Measurements from ENCODE around the gene ATP11A.

DNA sequence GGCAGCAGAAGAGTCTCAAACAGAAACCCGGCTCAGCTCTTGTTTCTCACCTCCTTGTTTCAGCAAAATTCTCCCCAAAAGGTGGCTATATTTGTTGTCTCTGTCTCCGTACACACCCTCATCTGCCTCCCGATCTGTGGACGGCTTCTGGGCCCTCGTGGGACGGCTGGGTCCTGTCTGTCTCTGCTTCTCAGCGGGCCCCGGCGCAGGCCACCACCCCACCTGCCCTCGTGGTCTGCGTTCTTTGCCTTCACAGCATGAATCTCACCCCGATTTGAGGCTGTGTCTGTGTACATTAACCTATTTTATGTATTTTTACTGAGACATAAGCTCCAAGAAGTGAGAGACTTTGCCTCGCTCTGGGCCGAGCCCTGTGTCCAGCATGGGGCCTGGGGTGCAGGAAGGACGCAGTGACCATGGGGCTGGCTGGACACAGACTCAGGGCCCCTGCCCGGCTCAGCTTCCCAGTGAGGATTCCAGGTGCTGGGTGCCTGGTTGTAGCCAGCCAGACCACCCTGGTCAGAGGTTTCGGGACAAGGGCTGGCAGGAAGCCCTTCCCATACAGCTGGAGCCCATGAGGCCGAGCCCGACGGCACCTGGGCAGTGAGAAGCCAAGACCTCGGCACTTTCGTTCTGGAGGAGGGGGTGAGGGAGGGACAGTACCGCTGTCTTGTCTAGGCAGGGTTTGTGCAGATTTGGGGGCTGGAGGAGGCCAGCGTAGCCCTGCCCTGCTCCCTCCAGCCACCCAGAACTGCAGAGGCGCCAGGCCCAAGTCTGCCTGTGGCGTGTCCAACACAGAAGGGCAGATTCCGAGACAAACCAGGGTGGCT is 200.7 kb downstream of the ATP11A start:
- TF ChIP-seq CTCF (IDR thresholded peaks at IDR 0.05) (no peak), POLR2A (IDR thresholded peaks at IDR 0.05) (no peak), POLR2AphosphoS5 (IDR thresholded peaks at IDR 0.05) (no peak)
